Uterus (tissue), 4 donors: ENCODE measurements around the gene SLC38A8. TPM values are rescaled to one million over a fixed set of nuclear protein-coding genes. Genes with fewer than 3 reads are reported as not detected.

Source experiments
- DNase-seq, 2 donors: peaks; one replicate each; pipeline ENCODE4 v3.0.0-alpha.2; 2019 to 2020
- H3K27ac ChIP-seq, 2 donors: fragments of 200-600 bp; sonication (generic); 1 replicate in 1 of 2; 2 replicates in 1 of 2; pipeline ENCODE4 v1.5.1; 2016 to 2018
- H3K27me3 ChIP-seq, 2 donors: fragments of 200-600 bp; sonication (generic); one replicate each; pipeline ENCODE4 v1.5.1; 2018 to 2019; ENCODE audit warnings: control low read depth in 1 of 2
- H3K36me3 ChIP-seq, 2 donors: fragments of 200-600 bp; sonication (generic); one replicate each; pipeline ENCODE4 v1.5.1; 2019; ENCODE audit warnings: control low read depth in 1 of 2
- H3K4me1 ChIP-seq, 2 donors: fragments of 200-600 bp; sonication (generic); one replicate each; pipeline ENCODE4 v1.5.1; 2018 to 2019; ENCODE audit warnings: control low read depth in 1 of 2
- H3K4me3 ChIP-seq, 2 donors: fragments of 200-600 bp; sonication (generic); 1 replicate in 1 of 2; 2 replicates in 1 of 2; pipeline ENCODE4 v1.5.1; 2018 to 2019; ENCODE audit warnings: mild to moderate bottlenecking in 1 of 2
- H3K9me3 ChIP-seq, 2 donors: fragments of 200-600 bp; sonication (generic); one replicate each; pipeline ENCODE4 v1.5.1; 2019; ENCODE audit warnings: control low read depth in 1 of 2
- CTCF ChIP-seq, 4 experiments: fragments of 200-600 bp in 2 of 4; fragments of 450-650 bp in 2 of 4; sonication (generic) in 2 of 4; IDR thresholded peaks; one replicate each; pipeline ENCODE4 v1.5.1; 2016 to 2019; ENCODE audit warnings: antibody characterized with exemption in 4 of 4, mild to moderate bottlenecking in 2 of 4, moderate library complexity in 1 of 4
- POLR2A ChIP-seq, 2 donors: fragments of 450-650 bp; IDR thresholded peaks; one replicate each; pipeline ENCODE4 v1.6.1; 2016; ENCODE audit warnings: antibody characterized with exemption in 2 of 2, mild to moderate bottlenecking in 1 of 2, moderate library complexity in 1 of 2
- intact Hi-C: fragments of 100-400 bp; cut with DNase I; formaldehyde crosslinking; loops from one replicate; pipeline ENCODE4 v1.15.1; 2023; ENCODE audit warnings: low total_unique reads
- total RNA-seq, 4 donors: library from RNA; depleted of rRNA in 3 of 4; stranded (reverse); fragments of >200 nt in 3 of 4; gene quantifications; one replicate each; pipeline versions ENCODE4 v1.1.0 to v1.2.4, GENCODE V29; 2014 to 2023
- donor health status: DM: yes; HTN: yes; CAD: no.

SLC38A8 gene
- total RNA-seq, 4 donors from 2014 or later = 1.3 TPM; not detected in 3

DNA sequence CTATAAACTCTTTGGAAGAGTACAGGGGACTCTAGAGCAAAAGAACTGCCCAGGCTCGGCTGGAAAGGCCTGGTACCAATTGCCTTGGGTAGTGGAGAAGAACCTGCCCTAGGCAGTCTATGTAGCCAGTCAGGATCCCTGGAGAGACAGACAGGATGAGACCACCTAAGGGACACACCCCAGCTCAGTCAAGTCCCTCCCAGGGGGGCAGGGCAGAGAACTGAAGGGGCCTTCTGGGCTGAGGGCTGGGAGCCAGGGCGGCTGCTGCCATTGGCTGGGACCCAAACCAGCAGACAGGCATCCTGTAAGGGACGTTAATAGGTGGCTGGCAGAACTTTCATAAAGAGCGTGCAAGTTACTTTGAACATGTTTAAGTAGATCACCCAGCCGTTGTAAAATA lies 12.8 kb upstream of the SLC38A8 start:
- H3K9me3 ChIP-seq = no peaks in the 10 kb centered on the region
- H3K4me1 ChIP-seq = no peaks in the 10 kb centered on the region
- no peaks in the 10 kb centered on the region for H3K36me3 ChIP-seq
- peak in 1 of 2 donors; percentile 11 for DNase-seq
- no peak overlapping the region for H3K27ac ChIP-seq
- TF ChIP-seq POLR2A (IDR thresholded peaks at IDR 0.05) = no peak
- TF ChIP-seq CTCF (IDR thresholded peaks at IDR 0.05) = no peak
- intact Hi-C loops = no loop called here
- no peak overlapping the region for H3K4me3 ChIP-seq
- H3K27me3 ChIP-seq = no peaks in the 10 kb centered on the region

DNA sequence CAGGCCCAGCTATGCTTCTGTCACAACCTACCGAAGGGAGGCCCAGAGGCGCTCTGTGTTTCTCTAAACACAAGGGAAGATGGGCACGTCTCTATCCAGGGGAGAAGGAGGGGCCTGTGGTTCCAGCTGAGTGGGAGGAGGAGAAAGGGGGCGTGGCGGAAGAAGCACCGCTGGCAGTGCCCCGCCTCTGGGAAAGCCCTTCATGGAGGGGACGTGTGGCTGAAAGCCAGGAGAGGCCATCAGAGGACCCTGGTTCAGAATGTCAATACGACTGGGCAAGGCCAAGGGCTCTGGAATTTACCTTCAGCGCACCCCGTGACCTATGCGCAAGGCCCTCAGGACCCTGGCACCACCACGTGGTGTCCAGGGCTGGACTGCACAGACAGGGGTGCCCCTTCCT lies 12.3 kb upstream of the SLC38A8 start:
- Histone ChIP-seq H3K36me3 (no peaks in the 10 kb centered on the region), H3K27me3 (no peaks in the 10 kb centered on the region), H3K4me3 (no peak overlapping the region), H3K4me1 (no peaks in the 10 kb centered on the region), H3K9me3 (no peaks in the 10 kb centered on the region), H3K27ac (no peak overlapping the region)
- intact Hi-C loops = no loop called here
- peak in 1 of 2 donors; percentile 11 for DNase-seq
- TF ChIP-seq CTCF (IDR thresholded peaks at IDR 0.05) = no peak
- no peak for TF ChIP-seq POLR2A (IDR thresholded peaks at IDR 0.05)

- H3K27me3 ChIP-seq = no peaks in the 10 kb centered on the region
- no peak for TF ChIP-seq CTCF (IDR thresholded peaks at IDR 0.05)
- TF ChIP-seq POLR2A (IDR thresholded peaks at IDR 0.05) = no peak
- H3K27ac ChIP-seq = no peak overlapping the region
- peak in 1 of 2 donors; percentile 8 for DNase-seq
- intact Hi-C loops = no loop called here
- H3K4me3 ChIP-seq = no peak overlapping the region
- no peaks in the 10 kb centered on the region for H3K9me3 ChIP-seq
- H3K36me3 ChIP-seq = no peaks in the 10 kb centered on the region
- H3K4me1 ChIP-seq = no peaks in the 10 kb centered on the region
Measured at GRCh38 chr16:84054271-84054670, 11.7 kb upstream of the SLC38A8 start.

DNA sequence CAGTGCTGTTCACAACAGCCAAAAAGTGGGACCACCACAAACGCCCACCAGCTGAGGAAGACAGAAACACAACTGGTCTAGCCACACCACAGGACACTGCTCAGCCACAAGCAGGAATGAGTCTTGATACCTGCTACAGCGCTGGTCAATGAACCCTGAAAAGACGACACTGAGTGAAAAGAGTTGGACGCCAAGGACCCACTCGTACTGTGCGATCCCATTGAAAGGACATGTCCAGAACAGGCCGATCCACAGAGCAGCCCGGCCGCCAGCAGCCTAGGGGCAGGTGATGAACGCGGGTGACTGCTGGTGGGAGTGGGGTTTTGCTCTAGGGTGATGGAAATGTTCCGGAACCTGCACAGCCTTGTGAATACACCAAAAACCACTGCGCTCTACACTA lies 10.6 kb upstream of the SLC38A8 start:
- Histone ChIP-seq H3K36me3 (no peaks in the 10 kb centered on the region), H3K27ac (no peak overlapping the region), H3K4me1 (no peaks in the 10 kb centered on the region), H3K9me3 (no peaks in the 10 kb centered on the region), H3K4me3 (no peak overlapping the region), H3K27me3 (no peaks in the 10 kb centered on the region)
- intact Hi-C loops = no loop called here
- peak in 1 of 2 donors; percentile 0 for DNase-seq
- TF ChIP-seq CTCF (IDR thresholded peaks at IDR 0.05) (no peak), POLR2A (IDR thresholded peaks at IDR 0.05) (no peak)

DNA sequence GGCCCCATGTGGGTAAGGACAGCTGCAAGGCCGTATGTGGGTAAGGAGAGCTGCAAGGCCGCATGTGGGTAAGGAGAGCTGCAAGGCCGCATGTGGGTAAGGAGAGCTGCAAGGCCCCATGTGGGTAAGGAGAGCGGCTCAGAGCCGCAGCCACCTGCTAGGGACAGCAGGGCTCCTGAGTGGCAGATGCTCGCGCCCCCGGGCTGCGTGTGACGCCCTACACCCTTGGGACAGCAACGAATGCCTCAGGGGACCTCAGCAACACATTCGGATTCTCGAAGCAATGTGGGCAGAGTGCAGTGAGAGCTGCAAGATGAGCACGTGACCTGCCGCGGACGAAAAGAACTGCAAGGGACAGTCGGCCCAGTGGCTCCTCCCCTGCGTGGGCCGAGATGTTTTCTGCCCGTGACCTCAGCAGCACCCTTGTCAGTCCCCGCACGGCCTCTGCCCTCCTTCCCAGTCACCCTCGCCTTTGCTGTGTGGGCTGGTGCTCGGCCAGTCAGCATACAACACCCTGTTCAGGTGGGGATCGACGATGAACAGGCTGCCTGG lies 9.6 kb upstream of the SLC38A8 start:
- Histone ChIP-seq H3K9me3 (no peaks in the 10 kb centered on the region), H3K27ac (no peak overlapping the region), H3K36me3 (no peaks in the 10 kb centered on the region), H3K4me1 (no peaks in the 10 kb centered on the region), H3K4me3 (no peak overlapping the region), H3K27me3 (no peaks in the 10 kb centered on the region)
- TF ChIP-seq POLR2A (IDR thresholded peaks at IDR 0.05) = no peak
- TF ChIP-seq CTCF (IDR thresholded peaks at IDR 0.05) = no peak
- intact Hi-C loops = no loop called here
- DNase-seq = peak in 1 of 2 donors; percentile 4
